RWPE1 (cell line): ENCODE measurements around the gene GNA14.

ENCODE experiments used
- CTCF ChIA-PET: fragments of 350-600 bp; sonication (Branson Sonifier 250); formaldehyde crosslinking; extraction: SDS; loops from one replicate; lab custom pipeline; 2021; lab: Yijun Ruan, JAX
- POLR2A ChIA-PET: fragments of 400-600 bp; formaldehyde crosslinking; extraction: SDS; loops from one replicate; lab custom pipeline; 2020; ENCODE audit warnings: antibody characterized with exemption; ENCODE audit not compliant: low non-redundant PET; lab: Yijun Ruan, JAX
- DNase-seq: peaks from one replicate; pipeline ENCODE4 v3.0.0; 2012; ENCODE audit warnings: low spot score
- H3K27ac ChIP-seq: fragments of 450-650 bp; 2 replicates; pipeline ENCODE4 v1.5.1; 2017
- TF ChIP-seq, protein P1 (sequence below): fragments of 450-650 bp; conservative IDR thresholded peaks from 2 replicates; pipeline ENCODE4 v1.5.1; 2017; ENCODE audit warnings: low read depth, mild to moderate bottlenecking

Gene GNA14

DNA sequence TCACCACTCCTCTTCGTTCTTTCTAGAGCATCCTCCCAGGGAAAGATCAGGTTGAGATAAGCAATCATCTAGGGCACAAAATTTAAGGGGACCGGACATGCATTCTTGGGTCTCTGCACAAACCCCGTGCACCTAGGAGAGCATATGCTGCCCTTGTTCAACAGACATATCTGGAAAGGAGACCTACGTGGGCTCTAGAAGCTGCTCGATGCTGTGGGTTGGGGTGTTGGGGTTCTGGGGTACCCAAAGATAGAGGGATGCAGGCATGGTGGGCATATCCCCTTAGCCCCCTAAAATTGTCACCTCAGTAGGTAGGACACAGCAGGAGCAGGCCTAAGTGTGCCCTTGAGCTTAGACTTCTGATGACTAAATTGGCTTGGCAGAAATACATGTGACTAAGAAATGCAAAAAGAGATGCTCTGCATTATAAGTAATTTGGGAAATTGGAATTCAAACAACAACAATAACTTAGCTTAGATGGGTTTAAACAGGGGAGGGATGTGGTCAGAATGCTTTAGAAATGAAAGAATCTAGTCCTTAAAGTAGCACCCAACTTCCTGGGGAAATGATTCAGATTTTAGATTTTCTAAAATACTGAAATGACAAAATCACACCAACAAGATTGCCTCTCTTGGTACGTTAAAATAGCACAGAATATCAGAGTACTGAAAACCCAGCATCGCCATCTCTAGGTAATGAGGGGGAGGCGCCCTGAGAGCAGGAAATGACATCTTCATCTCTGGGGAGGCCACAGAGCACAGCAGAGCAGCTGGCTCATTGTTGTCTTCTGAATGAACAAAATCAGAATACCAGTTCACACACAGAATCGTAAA is 172.3 kb downstream of the GNA14 start:
- DNase-seq: no peak
- CTCF ChIA-PET: interaction anchor here (0.6 to 1.5 kb wide), 4 partner anchors 19 to 478 kb away, joined by 3 to 8 read pairs (median 4); no protein-coding TSS in a partner anchor
- POLR2A ChIA-PET: no interaction called here
- TF ChIP-seq, protein P1, sequence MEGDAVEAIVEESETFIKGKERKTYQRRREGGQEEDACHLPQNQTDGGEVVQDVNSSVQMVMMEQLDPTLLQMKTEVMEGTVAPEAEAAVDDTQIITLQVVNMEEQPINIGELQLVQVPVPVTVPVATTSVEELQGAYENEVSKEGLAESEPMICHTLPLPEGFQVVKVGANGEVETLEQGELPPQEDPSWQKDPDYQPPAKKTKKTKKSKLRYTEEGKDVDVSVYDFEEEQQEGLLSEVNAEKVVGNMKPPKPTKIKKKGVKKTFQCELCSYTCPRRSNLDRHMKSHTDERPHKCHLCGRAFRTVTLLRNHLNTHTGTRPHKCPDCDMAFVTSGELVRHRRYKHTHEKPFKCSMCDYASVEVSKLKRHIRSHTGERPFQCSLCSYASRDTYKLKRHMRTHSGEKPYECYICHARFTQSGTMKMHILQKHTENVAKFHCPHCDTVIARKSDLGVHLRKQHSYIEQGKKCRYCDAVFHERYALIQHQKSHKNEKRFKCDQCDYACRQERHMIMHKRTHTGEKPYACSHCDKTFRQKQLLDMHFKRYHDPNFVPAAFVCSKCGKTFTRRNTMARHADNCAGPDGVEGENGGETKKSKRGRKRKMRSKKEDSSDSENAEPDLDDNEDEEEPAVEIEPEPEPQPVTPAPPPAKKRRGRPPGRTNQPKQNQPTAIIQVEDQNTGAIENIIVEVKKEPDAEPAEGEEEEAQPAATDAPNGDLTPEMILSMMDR: no peak
- no peak overlapping the region for H3K27ac ChIP-seq

DNA sequence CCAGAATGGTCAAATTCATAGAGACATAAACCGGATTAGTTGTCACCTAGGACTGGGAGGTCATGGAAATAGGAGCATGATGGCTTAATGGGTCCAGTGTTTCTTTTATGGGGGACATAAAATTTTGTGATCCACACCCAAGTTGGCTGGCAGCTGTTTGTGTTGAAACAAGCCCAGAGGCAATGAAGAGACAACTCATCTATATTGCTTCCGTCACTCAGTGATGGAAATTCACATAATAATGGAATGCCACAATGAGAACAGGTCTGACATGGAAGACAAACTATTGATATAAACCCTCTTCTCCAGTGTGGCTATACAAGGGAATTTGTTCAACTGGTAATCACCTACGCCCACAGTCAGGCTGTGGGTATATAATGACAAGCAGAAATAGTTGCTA is 173.2 kb downstream of the GNA14 start:
- POLR2A ChIA-PET: no interaction called here
- CTCF ChIA-PET: no interaction called here
- H3K27ac ChIP-seq: no peak overlapping the region

DNA sequence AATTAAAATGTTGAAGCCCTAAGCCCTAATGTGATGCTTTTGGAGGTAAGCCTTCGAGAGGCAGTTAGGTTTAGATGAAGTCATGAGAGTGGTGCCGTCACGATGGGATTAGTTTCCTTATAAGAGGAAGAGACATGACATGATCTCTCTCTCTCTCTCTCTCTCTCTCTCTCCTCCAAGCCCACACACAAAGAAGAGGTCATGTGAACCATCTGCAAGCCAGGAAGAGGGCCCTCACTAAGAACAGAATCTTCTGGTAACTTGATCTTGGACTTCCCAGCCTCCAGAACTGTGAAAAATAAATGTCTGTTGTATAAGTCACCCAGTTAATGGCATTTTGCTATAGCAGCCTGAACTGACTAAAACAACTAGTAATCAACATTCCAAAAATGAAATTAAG is 175.5 kb downstream of the GNA14 start:
- TF ChIP-seq, protein P1: no peak
- CTCF ChIA-PET: interaction anchor here (2.3 kb wide), 1 partner anchor 15 kb away, joined by 14 read pairs; no protein-coding TSS in a partner anchor
- POLR2A ChIA-PET: no interaction called here
- no peak overlapping the region for H3K27ac ChIP-seq
- no peak for DNase-seq

More for the DNA sequence above, 173.2 kb downstream of the GNA14 start:
- no peak for DNase-seq
- TF ChIP-seq, protein P1: no peak

DNA sequence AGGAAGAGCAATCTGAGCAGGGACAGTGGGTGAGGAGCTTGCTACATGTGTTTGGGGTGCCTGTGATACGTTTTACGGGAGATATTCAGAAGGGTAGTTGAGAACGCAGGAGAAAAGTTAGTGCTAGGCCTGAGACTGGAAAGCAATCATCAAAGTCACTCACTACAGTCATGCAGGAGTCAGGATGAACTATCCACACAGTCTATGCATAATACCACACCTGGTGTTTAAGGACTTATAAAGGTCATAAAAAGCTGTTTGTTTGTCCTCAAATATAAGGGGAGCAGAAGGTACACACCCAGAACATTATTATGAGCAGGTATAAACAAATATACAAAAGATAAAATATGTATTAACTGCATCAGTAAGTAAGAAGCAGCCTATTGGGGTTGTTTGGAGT is 176.6 kb downstream of the GNA14 start:
- no peak for DNase-seq

DNA sequence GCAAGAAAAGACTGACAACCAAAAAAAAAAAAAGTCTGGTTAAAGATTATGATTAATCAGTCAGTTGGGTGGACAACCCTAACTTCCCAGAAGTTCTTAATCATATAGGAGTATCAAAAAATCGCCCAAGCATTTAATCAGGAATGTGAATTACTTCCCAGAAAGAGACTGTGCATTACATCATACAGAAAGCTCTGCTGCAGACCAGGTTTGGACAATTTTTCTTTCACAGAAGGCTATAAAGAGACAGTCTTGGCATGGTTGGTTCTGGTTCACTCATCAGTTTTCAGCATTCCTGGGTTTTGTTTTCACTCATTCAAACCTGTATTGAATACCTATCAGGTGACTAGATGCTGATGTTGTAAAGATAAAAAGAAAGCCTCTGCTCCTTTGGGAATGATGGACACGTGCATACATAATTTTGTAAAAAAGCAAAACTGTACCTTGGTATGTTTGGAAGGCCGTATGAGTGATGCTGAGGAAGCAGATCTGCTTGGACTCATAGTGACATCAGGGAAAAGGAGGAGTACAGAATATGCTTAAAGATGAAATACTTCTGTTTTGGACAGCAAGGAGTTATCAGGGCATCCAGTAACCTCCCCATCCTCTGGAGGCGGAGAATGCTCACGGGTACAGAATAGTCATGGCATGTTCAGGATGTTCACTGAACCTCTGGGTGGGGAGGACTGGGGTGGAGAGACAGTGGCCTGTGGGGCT is 178.4 kb downstream of the GNA14 start:
- DNase-seq: no peak
- POLR2A ChIA-PET: no interaction called here
- CTCF ChIA-PET: no interaction called here
- no peak overlapping the region for H3K27ac ChIP-seq
- TF ChIP-seq, protein P1: no peak

More for the DNA sequence above, 176.6 kb downstream of the GNA14 start:
- ChIA-PET POLR2A (no interaction called here), CTCF (interaction anchor here (0.7 to 2.3 kb wide), 2 partner anchors 11 to 14 kb away, joined by 4 to 14 read pairs; no protein-coding TSS in a partner anchor)
- H3K27ac ChIP-seq: no peak overlapping the region
- TF ChIP-seq, protein P1: no peak

DNA sequence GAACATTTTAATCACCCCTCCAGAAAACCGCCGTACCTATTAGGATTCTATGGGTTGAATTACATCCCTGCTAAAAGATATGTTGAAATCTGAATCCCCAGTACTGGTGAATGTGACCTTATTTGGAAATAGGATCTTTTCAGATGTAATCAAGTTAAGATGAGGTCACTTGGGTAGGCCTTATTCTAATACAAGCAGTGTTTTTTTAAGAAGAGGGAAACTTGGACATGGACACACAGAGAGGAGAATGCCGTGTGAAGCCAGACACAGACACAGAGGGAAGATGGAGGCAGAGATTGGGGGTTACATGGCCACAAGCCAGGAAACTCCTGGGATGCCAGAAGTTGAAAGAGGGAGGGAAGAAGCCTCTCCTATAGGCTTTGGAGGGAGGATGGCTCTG is 183.5 kb downstream of the GNA14 start:
- ChIA-PET POLR2A (no interaction called here), CTCF (no interaction called here)
- TF ChIP-seq, protein P1: no peak
- DNase-seq: no peak
- no peak overlapping the region for H3K27ac ChIP-seq
